ENCODE measurements around the gene RNF183.

The RNF183 gene

GRCh38 chr9:113302792-113303418, at the start of gene RNF183:
RNF183 (minus strand) TSS chr9:113303376; CDS start chr9:113298184, 5,192 bp downstream.
- no peak for DNase-seq

GRCh38 chr9:113352411-113352810, 49.2 kb upstream of the RNF183 start:
- no peak for DNase-seq

GRCh38 chr9:113352006-113352405, 48.8 kb upstream of the RNF183 start:
- no peak for DNase-seq

- DNase-seq, result peak; percentile 36
Measured at GRCh38 chr9:113350937-113351336, 47.8 kb upstream of the RNF183 start.

- peak; percentile 9 for DNase-seq
Measured at GRCh38 chr9:113350107-113350661, 47.0 kb upstream of the RNF183 start.

GRCh38 chr9:113349445-113350094, 46.4 kb upstream of the RNF183 start, which contains the start of gene BSPRY:
BSPRY (plus strand) TSS chr9:113349541; CDS start chr9:113349580, 39 bp downstream.
- DNase-seq, result peak; percentile 31

GRCh38 chr9:113349066-113349444, 45.9 kb upstream of the RNF183 start:
- DNase-seq, result no peak

GRCh38 chr9:113348437-113348836, 45.3 kb upstream of the RNF183 start:
- DNase-seq, result no peak

- DNase-seq, result no peak
Measured at GRCh38 chr9:113345671-113346070, 42.5 kb upstream of the RNF183 start.

- no peak for DNase-seq
Measured at GRCh38 chr9:113345190-113345589, 42.0 kb upstream of the RNF183 start.

- DNase-seq, result no peak
Measured at GRCh38 chr9:113343732-113344231, 40.6 kb upstream of the RNF183 start.

- peak; percentile 17 for DNase-seq
Measured at GRCh38 chr9:113341712-113342410, 38.7 kb upstream of the RNF183 start.

GRCh38 chr9:113340011-113340699, 37.0 kb upstream of the RNF183 start, which contains the start of gene WDR31:
WDR31 (minus strand) TSS chr9:113340275; CDS start chr9:113332022, 8,253 bp downstream.
- peak; percentile 80 for DNase-seq

GRCh38 chr9:113337714-113338113, 34.5 kb upstream of the RNF183 start:
- DNase-seq, result no peak

GRCh38 chr9:113331780-113332179, 28.6 kb upstream of the RNF183 start:
- DNase-seq, result no peak

- DNase-seq, result no peak
Measured at GRCh38 chr9:113328045-113328782, 25.0 kb upstream of the RNF183 start.

GRCh38 chr9:113326230-113326629, 23.1 kb upstream of the RNF183 start:
- no peak for DNase-seq

GRCh38 chr9:113322671-113323070, 19.5 kb upstream of the RNF183 start:
- DNase-seq, result no peak

GRCh38 chr9:113320051-113320450, 16.9 kb upstream of the RNF183 start:
- DNase-seq, result no peak

- no peak for DNase-seq
Measured at GRCh38 chr9:113319054-113319453, 15.9 kb upstream of the RNF183 start.

GRCh38 chr9:113317777-113318176, 14.6 kb upstream of the RNF183 start:
- no peak for DNase-seq

GRCh38 chr9:113316030-113316429, 12.9 kb upstream of the RNF183 start:
- DNase-seq, result no peak
